Astrocyte (in vitro differentiated cells and primary cell): ENCODE measurements around the gene CLASP1.

Experiments used
- EZH2 ChIP-seq: IDR thresholded peaks from 2 replicates; pipeline ENCODE4 v1.6.1; 2012; ENCODE audit warnings: mild to moderate bottlenecking, low read length, inconsistent platforms; ENCODE audit not compliant: insufficient read depth
- TF ChIP-seq, protein P1 (sequence below): IDR thresholded peaks from 2 replicates; pipeline ENCODE4 v1.5.1; 2011; ENCODE audit warnings: low read depth, mild to moderate bottlenecking, inconsistent platforms, low read length, moderate library complexity; ENCODE audit not compliant: insufficient read depth

GRCh38 chr2:121359716-121360565, 289.3 kb downstream of the CLASP1 start:
- TF ChIP-seq, protein P1, sequence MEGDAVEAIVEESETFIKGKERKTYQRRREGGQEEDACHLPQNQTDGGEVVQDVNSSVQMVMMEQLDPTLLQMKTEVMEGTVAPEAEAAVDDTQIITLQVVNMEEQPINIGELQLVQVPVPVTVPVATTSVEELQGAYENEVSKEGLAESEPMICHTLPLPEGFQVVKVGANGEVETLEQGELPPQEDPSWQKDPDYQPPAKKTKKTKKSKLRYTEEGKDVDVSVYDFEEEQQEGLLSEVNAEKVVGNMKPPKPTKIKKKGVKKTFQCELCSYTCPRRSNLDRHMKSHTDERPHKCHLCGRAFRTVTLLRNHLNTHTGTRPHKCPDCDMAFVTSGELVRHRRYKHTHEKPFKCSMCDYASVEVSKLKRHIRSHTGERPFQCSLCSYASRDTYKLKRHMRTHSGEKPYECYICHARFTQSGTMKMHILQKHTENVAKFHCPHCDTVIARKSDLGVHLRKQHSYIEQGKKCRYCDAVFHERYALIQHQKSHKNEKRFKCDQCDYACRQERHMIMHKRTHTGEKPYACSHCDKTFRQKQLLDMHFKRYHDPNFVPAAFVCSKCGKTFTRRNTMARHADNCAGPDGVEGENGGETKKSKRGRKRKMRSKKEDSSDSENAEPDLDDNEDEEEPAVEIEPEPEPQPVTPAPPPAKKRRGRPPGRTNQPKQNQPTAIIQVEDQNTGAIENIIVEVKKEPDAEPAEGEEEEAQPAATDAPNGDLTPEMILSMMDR = no peak
- no peak for TF ChIP-seq EZH2
